CD4-positive, CD25-positive, alpha-beta regulatory T cell (primary cell): ENCODE data around the gene KIFC3. TPM values are rescaled to one million over a fixed set of nuclear protein-coding genes. Genes with fewer than 3 reads are reported as not detected.
"Not testable (repeated sequence)": the region's sequence is repeated elsewhere in the genome, so short reads cannot be mapped to it uniquely, and the experiment has no call there.

Experiments used
- ATAC-seq, 2 donors: fragments of 150-1000 bp; cut with Tn5 transposase; one replicate each; pipeline ENCODE4 v1.10.0; 2021; ENCODE audit warnings: low read depth in 2 of 2, moderate number of reproducible peaks in 2 of 2, moderate library complexity in 1 of 2
- DNase-seq, 3 donors: peaks; one replicate each; pipeline versions ENCODE4 v3.0.0 to v3.0.0-alpha.2; 2012 to 2022; ENCODE audit warnings: mixed read lengths in 1 of 3
- H3K27ac ChIP-seq: one replicate; pipeline ENCODE4 v1.7.0; 2013; ENCODE audit warnings: mild to moderate bottlenecking, low read length; ENCODE audit not compliant: insufficient read depth, poor library complexity, severe bottlenecking
- H3K27me3 ChIP-seq: one replicate; pipeline ENCODE4 v1.7.0; 2013; ENCODE audit warnings: low read length; ENCODE audit not compliant: control insufficient read depth, insufficient read depth
- H3K36me3 ChIP-seq: one replicate; pipeline ENCODE4 v1.7.0; 2013; ENCODE audit warnings: mild to moderate bottlenecking, low read length, moderate library complexity; ENCODE audit not compliant: control insufficient read depth, insufficient read depth
- H3K4me1 ChIP-seq: 2 replicates; pipeline ENCODE4 v1.7.0; 2013; ENCODE audit warnings: mild to moderate bottlenecking, low read length; ENCODE audit not compliant: insufficient read depth, control insufficient read depth, poor library complexity, severe bottlenecking
- H3K4me3 ChIP-seq: one replicate; pipeline ENCODE4 v1.7.0; 2013; ENCODE audit warnings: low read depth, mild to moderate bottlenecking, low read length, moderate library complexity
- H3K9me3 ChIP-seq, 2 experiments: 1 replicate in 1 of 2; 2 replicates in 1 of 2; pipeline ENCODE4 v1.7.0; 2013; ENCODE audit warnings: low read length in 2 of 2, mild to moderate bottlenecking in 1 of 2, moderate library complexity in 1 of 2; ENCODE audit not compliant: control insufficient read depth in 2 of 2
- H3K27ac Mint-ChIP-seq, 3 donors: one replicate each; pipeline ENCODE4 v1.8.0; 2020 to 2022; ENCODE audit warnings: mild to moderate bottlenecking in 3 of 3, mixed read lengths in 3 of 3, moderate library complexity in 2 of 3
- H3K27me3 Mint-ChIP-seq: one replicate; pipeline ENCODE4 v1.8.0; 2022; ENCODE audit warnings: mild to moderate bottlenecking, mixed read lengths
- H3K36me3 Mint-ChIP-seq: one replicate; pipeline ENCODE4 v1.8.0; 2020; ENCODE audit warnings: mixed read lengths
- H3K4me1 Mint-ChIP-seq, 4 donors: one replicate each; pipeline ENCODE4 v1.8.0; 2020 to 2022; ENCODE audit warnings: mixed read lengths in 4 of 4, mild to moderate bottlenecking in 1 of 4
- H3K4me3 Mint-ChIP-seq, 4 donors: one replicate each; pipeline ENCODE4 v1.8.0; 2020 to 2022; ENCODE audit warnings: mild to moderate bottlenecking in 4 of 4, mixed read lengths in 4 of 4, moderate library complexity in 3 of 4
- H3K9me3 Mint-ChIP-seq, 7 donors: one replicate each; pipeline ENCODE4 v1.8.0; 2020 to 2022; ENCODE audit warnings: mixed read lengths in 7 of 7, mild to moderate bottlenecking in 3 of 7, moderate library complexity in 2 of 7
- polyA plus RNA-seq, 4 donors: library from polyadenylated mRNA; unstranded; fragments of 300-500 nt; fragmentation: Illumina TruSeq; gene quantifications; one replicate each; pipeline ENCODE4 v1.2.3, GENCODE V29; 2021
- total RNA-seq: library from RNA; stranded (reverse); gene quantifications from one replicate; pipeline ENCODE4 v1.2.3, GENCODE V29; 2022

KIFC3 gene, protein sequence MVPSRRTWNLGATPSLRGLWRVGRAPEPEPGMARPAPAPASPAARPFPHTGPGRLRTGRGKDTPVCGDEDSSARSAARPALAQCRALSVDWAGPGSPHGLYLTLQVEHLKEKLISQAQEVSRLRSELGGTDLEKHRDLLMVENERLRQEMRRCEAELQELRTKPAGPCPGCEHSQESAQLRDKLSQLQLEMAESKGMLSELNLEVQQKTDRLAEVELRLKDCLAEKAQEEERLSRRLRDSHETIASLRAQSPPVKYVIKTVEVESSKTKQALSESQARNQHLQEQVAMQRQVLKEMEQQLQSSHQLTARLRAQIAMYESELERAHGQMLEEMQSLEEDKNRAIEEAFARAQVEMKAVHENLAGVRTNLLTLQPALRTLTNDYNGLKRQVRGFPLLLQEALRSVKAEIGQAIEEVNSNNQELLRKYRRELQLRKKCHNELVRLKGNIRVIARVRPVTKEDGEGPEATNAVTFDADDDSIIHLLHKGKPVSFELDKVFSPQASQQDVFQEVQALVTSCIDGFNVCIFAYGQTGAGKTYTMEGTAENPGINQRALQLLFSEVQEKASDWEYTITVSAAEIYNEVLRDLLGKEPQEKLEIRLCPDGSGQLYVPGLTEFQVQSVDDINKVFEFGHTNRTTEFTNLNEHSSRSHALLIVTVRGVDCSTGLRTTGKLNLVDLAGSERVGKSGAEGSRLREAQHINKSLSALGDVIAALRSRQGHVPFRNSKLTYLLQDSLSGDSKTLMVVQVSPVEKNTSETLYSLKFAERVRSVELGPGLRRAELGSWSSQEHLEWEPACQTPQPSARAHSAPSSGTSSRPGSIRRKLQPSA
- 1.2 TPM for total RNA-seq
- not detected for polyA plus RNA-seq

DNA sequence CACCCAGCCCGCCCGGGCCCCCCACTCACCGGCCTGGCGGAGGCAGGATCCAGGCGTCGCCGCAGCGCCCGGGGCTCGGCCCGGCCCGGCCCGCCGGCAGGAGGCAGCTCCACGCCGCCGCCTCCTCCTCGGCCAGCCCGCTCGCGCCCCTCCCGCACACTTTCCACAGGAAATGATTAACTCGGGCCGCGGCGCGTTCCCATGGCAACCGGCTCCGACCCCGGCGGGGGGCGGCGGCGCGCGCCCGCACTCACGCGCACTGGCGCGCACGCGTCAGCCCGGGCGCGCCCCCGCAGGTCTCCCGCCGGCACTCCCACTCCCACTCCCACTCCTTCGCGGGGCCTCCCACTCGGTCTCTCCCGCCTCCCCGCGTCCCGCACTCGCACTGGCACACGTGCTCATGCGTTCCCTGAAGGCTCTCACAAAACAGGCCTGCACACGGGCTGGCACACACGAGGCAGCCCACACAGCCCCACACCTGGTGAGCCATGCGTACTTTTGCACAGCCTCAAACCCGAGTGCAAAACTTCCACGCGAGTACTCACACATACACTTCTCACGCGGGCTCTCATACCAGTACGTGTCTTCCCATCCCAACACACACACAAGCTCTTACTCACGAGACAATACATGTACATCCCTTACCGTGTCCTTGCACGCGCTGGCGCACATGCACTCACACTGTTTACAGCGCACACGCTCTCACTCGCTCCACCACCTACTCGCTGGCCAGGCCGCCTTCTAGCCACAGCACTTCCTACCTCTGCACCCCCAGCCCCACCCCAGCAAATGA, at the start of gene KIFC3:
TSS of gene KIFC3 (minus strand) at position 151 of the 793 bp plus-strand sequence. CDS start 4,248 bp downstream, outside the sequence.
- Mint-ChIP-seq H3K4me3 (peak within 1 kb of the TSS; percentile 53 to 90 (median 66)), H3K4me1 (peaks cover 0 to 22% (median 12%) of the 10 kb centered on the region in 4 donors), H3K9me3 (peaks cover 0 to 4% (median 0%) of the 10 kb centered on the region in 7 donors), H3K27ac (peak within 1 kb of the TSS in 2 of 3 donors; percentile 59 to 91), H3K27me3 (peaks cover 61% of the 10 kb centered on the region), H3K36me3 (peaks cover 3% of the 10 kb centered on the region)
- Histone ChIP-seq H3K9me3 (no peaks in the 10 kb centered on the region), H3K4me1 (peaks cover 5% of the 10 kb centered on the region), H3K4me3 (no peak within 1 kb of the TSS), H3K27me3 (peaks cover 22% of the 10 kb centered on the region), H3K27ac (no peak within 1 kb of the TSS), H3K36me3 (no peaks in the 10 kb centered on the region)
- peak in 1 of 2 donors; percentile 35 for ATAC-seq
- peak in 2 of 3 donors; percentile 5 to 44 for DNase-seq

DNA sequence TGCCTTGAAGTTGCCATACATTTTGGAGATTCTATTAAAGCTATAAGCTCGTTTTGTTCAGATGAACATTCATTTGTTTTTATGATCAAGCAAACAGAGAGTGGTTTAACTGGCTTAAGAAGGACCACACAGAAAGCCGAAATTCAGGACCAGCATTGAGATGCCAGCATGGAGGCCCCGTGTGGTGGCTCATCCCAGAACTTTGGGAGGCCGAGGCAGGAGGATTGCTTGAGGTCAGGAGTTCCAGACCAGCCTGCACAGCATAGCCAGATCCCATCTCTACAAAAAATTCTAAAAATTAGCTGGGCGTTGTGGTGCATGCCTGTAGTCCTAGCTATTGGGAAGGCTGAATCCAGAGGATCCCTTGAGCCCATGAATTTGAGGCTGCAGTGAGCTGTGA, 45.9 kb upstream of the KIFC3 start:
- ATAC-seq (no peak), DNase-seq (no peak)
- Mint-ChIP-seq H3K4me1 (peaks cover 0 to 16% (median 0%) of the 10 kb centered on the region in 4 donors), H3K9me3 (peaks cover 0 to 1% (median 0%) of the 10 kb centered on the region in 7 donors), H3K4me3 (no peak overlapping the region), H3K36me3 (peaks cover 4% of the 10 kb centered on the region), H3K27me3 (peaks cover 19% of the 10 kb centered on the region), H3K27ac (no peak overlapping the region)
- Histone ChIP-seq H3K9me3 (no peaks in the 10 kb centered on the region), H3K4me3 (no peak overlapping the region), H3K27ac (no peak overlapping the region), H3K4me1 (no peaks in the 10 kb centered on the region), H3K36me3 (no peaks in the 10 kb centered on the region), H3K27me3 (no peaks in the 10 kb centered on the region)

DNA sequence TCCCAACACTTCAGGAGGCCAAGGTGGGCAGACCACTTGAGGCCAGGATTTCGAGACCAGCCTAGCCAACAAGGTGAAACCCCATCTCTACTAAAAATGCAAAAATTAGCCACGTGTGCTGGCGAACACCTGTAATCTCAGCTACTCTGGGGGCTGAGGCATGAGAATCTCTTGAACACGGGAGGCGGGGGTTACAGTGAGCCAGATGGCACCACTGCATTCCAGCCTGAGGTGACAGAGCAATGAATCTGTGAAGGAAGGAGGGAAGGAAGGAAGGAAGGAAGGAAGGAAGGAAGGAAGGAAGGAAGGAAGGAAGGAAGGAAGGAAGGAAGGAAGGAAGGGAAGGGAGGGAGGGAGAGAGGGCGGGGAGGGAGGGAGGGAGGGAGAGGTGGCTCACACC, 44.6 kb upstream of the KIFC3 start:
- H3K9me3 ChIP-seq, ATAC-seq, H3K4me1 ChIP-seq, H3K9me3 Mint-ChIP-seq, H3K4me3 ChIP-seq, DNase-seq, H3K27me3 ChIP-seq, H3K27ac ChIP-seq, H3K36me3 ChIP-seq, H3K36me3 Mint-ChIP-seq, H3K4me3 Mint-ChIP-seq: not testable (repeated sequence)
- H3K4me1 Mint-ChIP-seq = peaks cover 0 to 16% (median 0%) of the 10 kb centered on the region in 4 donors
- H3K27ac Mint-ChIP-seq = peak overlapping the region in 1 of 3 donors; percentile 33
- peaks cover 14% of the 10 kb centered on the region for H3K27me3 Mint-ChIP-seq

DNA sequence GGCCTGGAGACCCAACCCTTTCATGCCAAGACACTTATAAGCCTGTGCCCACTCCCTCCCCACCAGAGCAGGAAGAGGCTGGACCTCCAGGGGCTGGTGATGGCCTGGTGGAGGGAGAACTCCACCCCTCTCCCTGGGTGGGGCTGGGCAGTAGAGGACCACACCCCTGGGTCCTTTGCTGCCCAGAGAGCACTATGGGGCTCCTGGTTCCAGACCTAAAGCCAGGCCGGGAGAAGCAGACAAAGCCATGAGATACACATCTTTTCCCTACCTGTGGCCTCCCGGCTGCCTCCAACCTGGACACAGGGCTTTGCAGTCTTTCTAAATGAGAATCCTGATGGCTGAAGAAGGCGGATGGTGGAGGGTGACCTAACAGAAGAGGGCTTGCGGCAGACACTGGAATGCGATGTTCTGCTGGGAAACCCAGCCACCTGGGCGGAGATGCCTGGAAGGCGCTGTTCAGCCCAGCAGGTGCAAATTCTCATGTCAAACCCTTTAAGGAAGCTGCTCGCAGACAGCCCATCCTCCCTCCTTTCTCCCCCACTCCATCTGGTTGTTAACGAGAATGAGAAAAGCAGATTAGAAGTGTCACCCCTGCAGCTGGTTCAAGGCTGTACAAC, 43.9 kb upstream of the KIFC3 start:
- Histone ChIP-seq H3K27me3 (no peaks in the 10 kb centered on the region), H3K27ac (no peak overlapping the region), H3K4me3 (no peak overlapping the region), H3K36me3 (no peaks in the 10 kb centered on the region), H3K9me3 (no peaks in the 10 kb centered on the region), H3K4me1 (no peaks in the 10 kb centered on the region)
- Mint-ChIP-seq H3K36me3 (no peaks in the 10 kb centered on the region), H3K4me3 (no peak overlapping the region), H3K9me3 (no peaks in the 10 kb centered on the region), H3K27ac (peak overlapping the region in 1 of 3 donors; percentile 33), H3K4me1 (peaks cover 0 to 16% (median 0%) of the 10 kb centered on the region in 4 donors), H3K27me3 (peaks cover 11% of the 10 kb centered on the region)
- no peak for ATAC-seq
- no peak for DNase-seq

DNA sequence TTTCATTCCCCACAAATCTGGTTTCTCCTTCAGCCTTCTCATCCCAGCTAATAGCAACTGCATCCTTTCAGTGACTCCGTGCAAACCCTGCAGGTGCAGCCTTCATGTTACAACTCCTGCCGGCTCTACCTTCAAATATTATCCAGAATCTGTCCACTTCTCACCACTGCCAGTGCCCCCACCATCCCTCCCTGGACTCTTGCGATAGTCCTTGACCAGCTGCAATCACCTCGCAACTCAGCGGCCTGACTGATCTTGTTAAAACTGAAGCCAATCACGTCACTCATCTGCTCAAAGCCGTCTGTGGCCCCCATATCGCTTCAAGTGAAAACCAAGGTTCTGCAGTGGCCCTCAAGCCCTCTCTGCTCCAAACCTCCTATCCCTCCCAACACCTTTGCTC, 42.8 kb upstream of the KIFC3 start:
- Histone ChIP-seq H3K9me3 (no peaks in the 10 kb centered on the region), H3K4me1 (no peaks in the 10 kb centered on the region), H3K36me3 (no peaks in the 10 kb centered on the region), H3K4me3 (no peak overlapping the region), H3K27me3 (no peaks in the 10 kb centered on the region), H3K27ac (no peak overlapping the region)
- ATAC-seq (no peak), DNase-seq (no peak)
- Mint-ChIP-seq H3K4me1 (peaks cover 0 to 16% (median 0%) of the 10 kb centered on the region in 4 donors), H3K9me3 (no peaks in the 10 kb centered on the region), H3K36me3 (no peaks in the 10 kb centered on the region), H3K27me3 (peaks cover 5% of the 10 kb centered on the region), H3K4me3 (no peak overlapping the region), H3K27ac (peak overlapping the region in 1 of 3 donors; percentile 34)

DNA sequence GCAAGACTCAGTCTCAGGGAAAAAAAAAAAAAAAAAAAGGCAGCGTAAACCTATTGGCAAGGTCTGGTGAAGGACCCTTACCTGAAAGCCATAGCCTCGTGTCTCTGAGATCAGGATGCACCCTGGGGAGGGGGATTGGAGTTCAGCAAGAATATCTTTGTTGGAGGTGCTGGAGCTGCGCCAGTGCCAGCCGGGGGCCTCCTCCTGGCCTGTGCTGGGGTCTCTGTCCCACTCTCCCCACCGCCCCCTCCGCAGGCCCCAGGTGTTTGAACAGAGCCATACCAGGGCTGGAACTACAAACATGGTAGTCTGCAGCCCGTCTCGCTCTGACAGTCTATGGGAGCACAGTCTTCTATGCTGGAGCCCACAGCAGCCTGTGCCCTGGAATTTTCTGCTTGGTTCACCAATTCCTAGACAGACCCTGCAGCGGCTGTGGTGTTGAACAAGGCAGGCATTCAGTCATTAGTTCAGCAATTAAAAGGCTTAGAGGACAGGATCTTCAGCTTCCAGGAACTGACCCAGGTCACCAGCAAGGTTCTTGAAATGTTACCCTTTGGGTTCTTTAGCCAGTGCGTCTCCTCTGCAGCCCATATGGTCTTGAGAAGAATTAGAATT, 42.2 kb upstream of the KIFC3 start:
- H3K9me3 Mint-ChIP-seq = no peaks in the 10 kb centered on the region
- Histone ChIP-seq H3K36me3 (no peaks in the 10 kb centered on the region), H3K9me3 (no peaks in the 10 kb centered on the region), H3K4me3 (no peak overlapping the region), H3K27ac (no peak overlapping the region), H3K27me3 (no peaks in the 10 kb centered on the region), H3K4me1 (no peaks in the 10 kb centered on the region)
- H3K4me1 Mint-ChIP-seq = peaks cover 0 to 16% (median 0%) of the 10 kb centered on the region in 4 donors
- ATAC-seq (no peak), DNase-seq (no peak)
- H3K4me3 Mint-ChIP-seq = no peak overlapping the region
- no peaks in the 10 kb centered on the region for H3K36me3 Mint-ChIP-seq
- H3K27ac Mint-ChIP-seq = no peak overlapping the region
- H3K27me3 Mint-ChIP-seq = peaks cover 5% of the 10 kb centered on the region

DNA sequence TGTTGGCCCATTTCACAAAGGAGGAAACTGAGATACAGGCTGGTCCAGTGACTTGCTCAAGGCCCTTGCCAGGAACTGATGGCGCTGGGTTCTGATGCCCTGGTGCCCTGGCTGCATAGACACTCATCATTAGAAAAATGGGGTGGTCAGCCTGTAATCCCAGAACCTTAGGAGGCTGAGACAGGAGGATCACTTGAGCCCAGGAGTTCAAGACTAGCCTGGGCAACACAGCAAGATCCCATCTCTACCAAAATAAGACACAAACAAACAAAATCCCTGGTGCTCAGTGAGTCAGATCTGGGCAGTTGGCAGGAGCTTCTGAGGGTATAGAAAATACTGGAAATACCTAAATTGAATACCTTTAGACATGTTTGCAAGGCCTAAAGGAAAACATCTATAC, 41.1 kb upstream of the KIFC3 start:
- ATAC-seq (no peak), DNase-seq (no peak)
- Histone ChIP-seq H3K27ac (no peak overlapping the region), H3K4me3 (no peak overlapping the region), H3K36me3 (no peaks in the 10 kb centered on the region), H3K9me3 (no peaks in the 10 kb centered on the region), H3K27me3 (no peaks in the 10 kb centered on the region), H3K4me1 (no peaks in the 10 kb centered on the region)
- H3K27ac Mint-ChIP-seq = no peak overlapping the region
- H3K27me3 Mint-ChIP-seq = peaks cover 5% of the 10 kb centered on the region
- peaks cover 0 to 16% (median 0%) of the 10 kb centered on the region in 4 donors for H3K4me1 Mint-ChIP-seq
- no peaks in the 10 kb centered on the region for H3K36me3 Mint-ChIP-seq
- H3K9me3 Mint-ChIP-seq = peaks cover 0 to 2% (median 0%) of the 10 kb centered on the region in 7 donors
- no peak overlapping the region for H3K4me3 Mint-ChIP-seq
